T-helper 17 cell (primary cell): ENCODE data around the gene LSAMP. TPM values are rescaled to one million over a fixed set of nuclear protein-coding genes. Genes with fewer than 3 reads are reported as not detected.

ENCODE experiments used
- ATAC-seq: fragments of 150-1000 bp; cut with Tn5 transposase; 2 replicates; pipeline ENCODE4 v1.10.0; 2021; ENCODE audit warnings: mild to moderate bottlenecking, moderate library complexity
- DNase-seq, 3 donors: peaks; one replicate each; pipeline versions ENCODE4 v3.0.0 to v3.0.0-alpha.2; 2020 to 2021
- H3K9me3 ChIP-seq: one replicate; pipeline ENCODE4 v1.7.0; 2013; ENCODE audit warnings: low read length, mild to moderate bottlenecking; ENCODE audit not compliant: control insufficient read depth, poor library complexity, severe bottlenecking
- H3K27ac Mint-ChIP-seq: one replicate; pipeline ENCODE4 v1.8.0; 2022; ENCODE audit warnings: mild to moderate bottlenecking, moderate library complexity, mixed read lengths
- H3K27me3 Mint-ChIP-seq: one replicate; pipeline ENCODE4 v1.8.0; 2022; ENCODE audit warnings: mixed read lengths
- H3K36me3 Mint-ChIP-seq: one replicate; pipeline ENCODE4 v1.8.0; 2022; ENCODE audit warnings: low read depth, mixed read lengths
- H3K4me1 Mint-ChIP-seq: one replicate; pipeline ENCODE4 v1.8.0; 2022; ENCODE audit warnings: mild to moderate bottlenecking, mixed read lengths
- H3K4me3 Mint-ChIP-seq: one replicate; pipeline ENCODE4 v1.8.0; 2022; ENCODE audit warnings: mild to moderate bottlenecking, moderate library complexity, mixed read lengths
- total RNA-seq, 4 donors: library from RNA in 2 of 4; stranded (reverse) in 2 of 4; gene quantifications; one replicate each; pipeline ENCODE4 v1.2.3 and lab custom pipeline; 2022 to 2026

LSAMP gene
- total RNA-seq, 2 donors from 2014 or later: not detected

GRCh38 chr3:115836944-115837343, 608.3 kb downstream of the LSAMP start:
- H3K27me3 Mint-ChIP-seq: peaks cover 2% of the 10 kb centered on the region
- no peaks in the 10 kb centered on the region for H3K4me1 Mint-ChIP-seq
- H3K9me3 ChIP-seq: no peaks in the 10 kb centered on the region
- H3K36me3 Mint-ChIP-seq: no peaks in the 10 kb centered on the region
- H3K4me3 Mint-ChIP-seq: no peak overlapping the region
- no peak overlapping the region for H3K27ac Mint-ChIP-seq
- ATAC-seq (no peak), DNase-seq (no peak)

- ATAC-seq (no peak), DNase-seq (no peak)
- H3K9me3 ChIP-seq: no peaks in the 10 kb centered on the region
- H3K27me3 Mint-ChIP-seq: peaks cover 11% of the 10 kb centered on the region
- no peaks in the 10 kb centered on the region for H3K36me3 Mint-ChIP-seq
- no peak overlapping the region for H3K4me3 Mint-ChIP-seq
- no peaks in the 10 kb centered on the region for H3K4me1 Mint-ChIP-seq
- H3K27ac Mint-ChIP-seq: no peak overlapping the region
Observed at GRCh38 chr3:115835946-115836345, 609.3 kb downstream of the LSAMP start.

GRCh38 chr3:115834068-115834467, 611.2 kb downstream of the LSAMP start:
- Mint-ChIP-seq H3K36me3 (no peaks in the 10 kb centered on the region), H3K27me3 (peaks cover 22% of the 10 kb centered on the region), H3K4me3 (no peak overlapping the region), H3K4me1 (no peaks in the 10 kb centered on the region), H3K27ac (no peak overlapping the region)
- H3K9me3 ChIP-seq: no peaks in the 10 kb centered on the region
- no peak for ATAC-seq
- DNase-seq: no peak

- H3K4me1 Mint-ChIP-seq: no peaks in the 10 kb centered on the region
- H3K27ac Mint-ChIP-seq: no peak overlapping the region
- no peak overlapping the region for H3K4me3 Mint-ChIP-seq
- H3K27me3 Mint-ChIP-seq: peaks cover 32% of the 10 kb centered on the region
- no peaks in the 10 kb centered on the region for H3K9me3 ChIP-seq
- ATAC-seq: no peak
- H3K36me3 Mint-ChIP-seq: no peaks in the 10 kb centered on the region
- DNase-seq: no peak
Observed at GRCh38 chr3:115833074-115833473, 612.2 kb downstream of the LSAMP start.

GRCh38 chr3:115832265-115832664, 613.0 kb downstream of the LSAMP start:
- ATAC-seq: no peak
- Mint-ChIP-seq H3K36me3 (no peaks in the 10 kb centered on the region), H3K27me3 (peaks cover 40% of the 10 kb centered on the region), H3K4me3 (no peak overlapping the region), H3K4me1 (no peaks in the 10 kb centered on the region), H3K27ac (no peak overlapping the region)
- H3K9me3 ChIP-seq: no peaks in the 10 kb centered on the region
- no peak for DNase-seq

GRCh38 chr3:115831864-115832263, 613.4 kb downstream of the LSAMP start:
- DNase-seq: no peak
- Mint-ChIP-seq H3K4me3 (no peak overlapping the region), H3K27me3 (peaks cover 44% of the 10 kb centered on the region), H3K36me3 (no peaks in the 10 kb centered on the region), H3K4me1 (no peaks in the 10 kb centered on the region), H3K27ac (no peak overlapping the region)
- no peak for ATAC-seq
- H3K9me3 ChIP-seq: no peaks in the 10 kb centered on the region

GRCh38 chr3:115830764-115831395, 614.4 kb downstream of the LSAMP start:
- no peak for DNase-seq
- Mint-ChIP-seq H3K36me3 (no peaks in the 10 kb centered on the region), H3K4me1 (no peaks in the 10 kb centered on the region), H3K4me3 (no peak overlapping the region), H3K27me3 (peaks cover 50% of the 10 kb centered on the region), H3K27ac (no peak overlapping the region)
- no peak for ATAC-seq
- no peaks in the 10 kb centered on the region for H3K9me3 ChIP-seq

- no peaks in the 10 kb centered on the region for H3K9me3 ChIP-seq
- Mint-ChIP-seq H3K4me3 (no peak overlapping the region), H3K27ac (no peak overlapping the region), H3K36me3 (no peaks in the 10 kb centered on the region), H3K4me1 (no peaks in the 10 kb centered on the region), H3K27me3 (peaks cover 50% of the 10 kb centered on the region)
- no peak for ATAC-seq
- no peak for DNase-seq
Observed at GRCh38 chr3:115828401-115828800, 616.9 kb downstream of the LSAMP start.

GRCh38 chr3:115827495-115827894, 617.8 kb downstream of the LSAMP start:
- Mint-ChIP-seq H3K27ac (no peak overlapping the region), H3K4me1 (no peaks in the 10 kb centered on the region), H3K4me3 (no peak overlapping the region), H3K27me3 (peaks cover 50% of the 10 kb centered on the region), H3K36me3 (no peaks in the 10 kb centered on the region)
- ATAC-seq: no peak
- DNase-seq: no peak
- no peaks in the 10 kb centered on the region for H3K9me3 ChIP-seq

GRCh38 chr3:115825046-115825445, 620.2 kb downstream of the LSAMP start:
- Mint-ChIP-seq H3K36me3 (no peaks in the 10 kb centered on the region), H3K4me3 (no peak overlapping the region), H3K27me3 (peaks cover 37% of the 10 kb centered on the region), H3K4me1 (no peaks in the 10 kb centered on the region), H3K27ac (no peak overlapping the region)
- ATAC-seq (no peak), DNase-seq (no peak)
- H3K9me3 ChIP-seq: no peaks in the 10 kb centered on the region

- no peaks in the 10 kb centered on the region for H3K4me1 Mint-ChIP-seq
- no peak overlapping the region for H3K27ac Mint-ChIP-seq
- no peak overlapping the region for H3K4me3 Mint-ChIP-seq
- ATAC-seq (no peak), DNase-seq (no peak)
- H3K27me3 Mint-ChIP-seq: peaks cover 24% of the 10 kb centered on the region
- H3K36me3 Mint-ChIP-seq: no peaks in the 10 kb centered on the region
- H3K9me3 ChIP-seq: no peaks in the 10 kb centered on the region
Observed at GRCh38 chr3:115823083-115823482, 622.2 kb downstream of the LSAMP start.

- DNase-seq (no peak), ATAC-seq (no peak)
- Mint-ChIP-seq H3K4me1 (no peaks in the 10 kb centered on the region), H3K27ac (no peak overlapping the region), H3K27me3 (peaks cover 19% of the 10 kb centered on the region), H3K36me3 (no peaks in the 10 kb centered on the region), H3K4me3 (no peak overlapping the region)
- no peaks in the 10 kb centered on the region for H3K9me3 ChIP-seq
Observed at GRCh38 chr3:115822579-115822978, 622.7 kb downstream of the LSAMP start.

GRCh38 chr3:115819785-115820384, 625.4 kb downstream of the LSAMP start:
- Mint-ChIP-seq H3K4me1 (no peaks in the 10 kb centered on the region), H3K36me3 (no peaks in the 10 kb centered on the region), H3K27ac (no peak overlapping the region), H3K4me3 (no peak overlapping the region), H3K27me3 (peaks cover 5% of the 10 kb centered on the region)
- DNase-seq: peak in 2 of 3 donors; percentile 26 to 51
- ATAC-seq: peak; percentile 96
- no peaks in the 10 kb centered on the region for H3K9me3 ChIP-seq

- no peaks in the 10 kb centered on the region for H3K9me3 ChIP-seq
- no peaks in the 10 kb centered on the region for H3K36me3 Mint-ChIP-seq
- no peaks in the 10 kb centered on the region for H3K4me1 Mint-ChIP-seq
- H3K4me3 Mint-ChIP-seq: no peak overlapping the region
- H3K27ac Mint-ChIP-seq: peak overlapping the region; percentile 19
- peaks cover 16% of the 10 kb centered on the region for H3K27me3 Mint-ChIP-seq
- peak; percentile 70 for ATAC-seq
- DNase-seq: peak; percentile 42 to 52 (median 51)
Observed at GRCh38 chr3:115814778-115815380, 630.4 kb downstream of the LSAMP start.
